ENCODE results near the gene FBXL5. TPM values are rescaled to one million over a fixed set of nuclear protein-coding genes. Genes with fewer than 3 reads are reported as not detected.
A peak's percentile ranks its signal among the peaks of the same experiment; 100 is the strongest.

Gene FBXL5
- total and polyA plus RNA-seq, 9 of the 15 experiments (the other 6 are each of a cell fraction or from before 2014, with no cell fraction given) = 6.0 to 35.2 (median 22.1) TPM

DNA sequence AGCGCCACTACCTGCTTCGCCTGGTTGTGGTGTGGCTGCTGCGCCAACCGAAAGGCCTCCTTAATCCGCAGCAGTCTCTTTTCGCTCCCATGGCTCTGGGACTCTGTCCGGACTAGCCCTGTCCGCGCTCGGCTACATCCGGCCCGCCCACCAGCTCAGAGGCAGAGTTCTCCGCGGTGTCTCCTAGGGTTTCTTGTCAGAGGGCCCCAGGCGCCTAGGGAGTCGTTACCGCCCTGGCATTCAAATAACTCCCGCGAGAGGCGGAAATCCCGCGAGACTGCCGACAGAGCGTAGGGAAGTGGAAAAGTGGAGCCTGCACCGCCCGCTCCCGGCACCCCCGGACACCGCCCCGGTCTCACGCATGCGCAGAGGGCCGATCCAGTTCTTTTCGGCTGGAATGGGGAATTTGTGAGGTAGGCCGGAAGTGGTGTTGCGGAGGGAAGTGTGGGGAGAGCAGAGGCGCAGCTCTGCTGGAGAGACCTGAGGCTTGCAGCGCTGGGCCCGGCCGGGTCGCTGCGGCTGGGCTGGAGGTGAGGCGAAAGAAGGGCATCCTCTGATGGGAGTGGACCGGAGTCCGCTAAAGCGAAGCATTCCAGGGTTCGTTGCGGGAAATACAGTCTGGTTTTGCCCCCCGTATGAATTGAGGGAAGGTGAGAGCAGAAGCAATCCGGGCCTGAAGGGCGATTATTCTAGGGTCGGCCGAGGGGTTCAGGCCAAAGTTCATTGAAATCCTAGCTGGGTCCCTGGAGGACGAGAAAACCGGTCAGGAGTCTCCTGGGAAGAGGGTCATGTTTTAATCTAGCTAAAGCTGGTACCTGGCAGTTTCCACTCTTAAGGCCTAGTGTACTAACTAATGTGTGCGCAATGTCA is 26.4 kb upstream of the FBXL5 start, which contains the start of gene FAM200B (continued):
- TF ChIP-seq RAD21 (CRISPR knock-in tag; conservative IDR thresholded peaks at IDR 0.05 in 1 of 2, IDR thresholded peaks at IDR 0.05 in 1 of 2) (peak in 1 of 2 experiments; percentile 2; a peak in 2 of 4 replicates), SREBF2 (CRISPR knock-in tag; IDR thresholded peaks at IDR 0.05) (no peak), POLR2H (tag; IDR thresholded peaks at IDR 0.05; ENCODE audit: low read depth) (peak; percentile 81), YY1 (IDR thresholded peaks at IDR 0.05; ENCODE audit: borderline replicate concordance in 1 of 3, control insufficient read depth in 1 of 3, extremely low read depth in 1 of 3, insufficient read depth in 3 of 3, insufficient read length in 1 of 3, insufficient replicate concordance in 2 of 3, low read depth in 1 of 3, low read length in 2 of 3) (peak in 2 of 3 experiments; percentile 24 to 64), BRCA1 (IDR thresholded peaks at IDR 0.05) (no peak), BRCA1 (CRISPR knock-in tag; IDR thresholded peaks at IDR 0.05) (no peak), POLR3A (IDR thresholded peaks at IDR 0.05; ENCODE audit: borderline replicate concordance, extremely low read depth, insufficient read depth, insufficient read length) (no peak), TAL1 (IDR thresholded peaks at IDR 0.05) (no peak), ETS2 (tag; IDR thresholded peaks at IDR 0.05; ENCODE audit: borderline replicate concordance, poor library complexity, severe bottlenecking) (no peak), JUNB (CRISPR knock-in tag; conservative IDR thresholded peaks at IDR 0.05) (no peak), ZKSCAN3 (CRISPR knock-in tag; IDR thresholded peaks at IDR 0.05) (no peak), SMAD4 (CRISPR knock-in tag; conservative IDR thresholded peaks at IDR 0.05) (no peak), TEAD2 (tag; IDR thresholded peaks at IDR 0.05) (no peak), BHLHE40 (IDR thresholded peaks at IDR 0.05; ENCODE audit: low read length) (no peak)
- TF ChIP-seq, protein P1, sequence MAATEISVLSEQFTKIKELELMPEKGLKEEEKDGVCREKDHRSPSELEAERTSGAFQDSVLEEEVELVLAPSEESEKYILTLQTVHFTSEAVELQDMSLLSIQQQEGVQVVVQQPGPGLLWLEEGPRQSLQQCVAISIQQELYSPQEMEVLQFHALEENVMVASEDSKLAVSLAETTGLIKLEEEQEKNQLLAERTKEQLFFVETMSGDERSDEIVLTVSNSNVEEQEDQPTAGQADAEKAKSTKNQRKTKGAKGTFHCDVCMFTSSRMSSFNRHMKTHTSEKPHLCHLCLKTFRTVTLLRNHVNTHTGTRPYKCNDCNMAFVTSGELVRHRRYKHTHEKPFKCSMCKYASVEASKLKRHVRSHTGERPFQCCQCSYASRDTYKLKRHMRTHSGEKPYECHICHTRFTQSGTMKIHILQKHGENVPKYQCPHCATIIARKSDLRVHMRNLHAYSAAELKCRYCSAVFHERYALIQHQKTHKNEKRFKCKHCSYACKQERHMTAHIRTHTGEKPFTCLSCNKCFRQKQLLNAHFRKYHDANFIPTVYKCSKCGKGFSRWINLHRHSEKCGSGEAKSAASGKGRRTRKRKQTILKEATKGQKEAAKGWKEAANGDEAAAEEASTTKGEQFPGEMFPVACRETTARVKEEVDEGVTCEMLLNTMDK (IDR thresholded peaks at IDR 0.05; ENCODE audit: borderline replicate concordance, insufficient read depth, low read depth, low read length, poor library complexity, severe bottlenecking) = no peak
- TF ChIP-seq, protein P2, sequence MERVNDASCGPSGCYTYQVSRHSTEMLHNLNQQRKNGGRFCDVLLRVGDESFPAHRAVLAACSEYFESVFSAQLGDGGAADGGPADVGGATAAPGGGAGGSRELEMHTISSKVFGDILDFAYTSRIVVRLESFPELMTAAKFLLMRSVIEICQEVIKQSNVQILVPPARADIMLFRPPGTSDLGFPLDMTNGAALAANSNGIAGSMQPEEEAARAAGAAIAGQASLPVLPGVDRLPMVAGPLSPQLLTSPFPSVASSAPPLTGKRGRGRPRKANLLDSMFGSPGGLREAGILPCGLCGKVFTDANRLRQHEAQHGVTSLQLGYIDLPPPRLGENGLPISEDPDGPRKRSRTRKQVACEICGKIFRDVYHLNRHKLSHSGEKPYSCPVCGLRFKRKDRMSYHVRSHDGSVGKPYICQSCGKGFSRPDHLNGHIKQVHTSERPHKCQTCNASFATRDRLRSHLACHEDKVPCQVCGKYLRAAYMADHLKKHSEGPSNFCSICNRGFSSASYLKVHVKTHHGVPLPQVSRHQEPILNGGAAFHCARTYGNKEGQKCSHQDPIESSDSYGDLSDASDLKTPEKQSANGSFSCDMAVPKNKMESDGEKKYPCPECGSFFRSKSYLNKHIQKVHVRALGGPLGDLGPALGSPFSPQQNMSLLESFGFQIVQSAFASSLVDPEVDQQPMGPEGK (CRISPR knock-in tag; IDR thresholded peaks at IDR 0.05; ENCODE audit: borderline replicate concordance) = no peak
- TF ChIP-seq, protein P3, sequence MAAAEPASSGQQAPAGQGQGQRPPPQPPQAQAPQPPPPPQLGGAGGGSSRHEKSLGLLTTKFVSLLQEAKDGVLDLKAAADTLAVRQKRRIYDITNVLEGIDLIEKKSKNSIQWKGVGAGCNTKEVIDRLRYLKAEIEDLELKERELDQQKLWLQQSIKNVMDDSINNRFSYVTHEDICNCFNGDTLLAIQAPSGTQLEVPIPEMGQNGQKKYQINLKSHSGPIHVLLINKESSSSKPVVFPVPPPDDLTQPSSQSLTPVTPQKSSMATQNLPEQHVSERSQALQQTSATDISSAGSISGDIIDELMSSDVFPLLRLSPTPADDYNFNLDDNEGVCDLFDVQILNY (CRISPR knock-in tag; IDR thresholded peaks at IDR 0.05) = no peak; the same call in 1 of the 2 replicates
- TF ChIP-seq, protein P4, sequence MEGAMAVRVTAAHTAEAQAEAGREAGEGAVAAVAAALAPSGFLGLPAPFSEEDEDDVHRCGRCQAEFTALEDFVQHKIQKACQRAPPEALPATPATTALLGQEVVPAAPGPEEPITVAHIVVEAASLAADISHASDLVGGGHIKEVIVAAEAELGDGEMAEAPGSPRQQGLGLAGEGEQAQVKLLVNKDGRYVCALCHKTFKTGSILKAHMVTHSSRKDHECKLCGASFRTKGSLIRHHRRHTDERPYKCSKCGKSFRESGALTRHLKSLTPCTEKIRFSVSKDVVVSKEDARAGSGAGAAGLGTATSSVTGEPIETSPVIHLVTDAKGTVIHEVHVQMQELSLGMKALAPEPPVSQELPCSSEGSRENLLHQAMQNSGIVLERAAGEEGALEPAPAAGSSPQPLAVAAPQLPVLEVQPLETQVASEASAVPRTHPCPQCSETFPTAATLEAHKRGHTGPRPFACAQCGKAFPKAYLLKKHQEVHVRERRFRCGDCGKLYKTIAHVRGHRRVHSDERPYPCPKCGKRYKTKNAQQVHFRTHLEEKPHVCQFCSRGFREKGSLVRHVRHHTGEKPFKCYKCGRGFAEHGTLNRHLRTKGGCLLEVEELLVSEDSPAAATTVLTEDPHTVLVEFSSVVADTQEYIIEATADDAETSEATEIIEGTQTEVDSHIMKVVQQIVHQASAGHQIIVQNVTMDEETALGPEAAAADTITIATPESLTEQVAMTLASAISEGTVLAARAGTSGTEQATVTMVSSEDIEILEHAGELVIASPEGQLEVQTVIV (CRISPR knock-in tag; IDR thresholded peaks at IDR 0.05; ENCODE audit: borderline replicate concordance) = no peak
